Skin epidermis (tissue), 12 donors: ENCODE data around the gene TMOD1.
"Not testable (repeated sequence)": the region's sequence is repeated elsewhere in the genome, so short reads cannot be mapped to it uniquely, and the experiment has no call there.

Experiments
- H3K27ac ChIP-seq, 21 experiments: fragments of 200-600 bp; sonication (generic) in 11 of 21; one replicate each; pipeline ENCODE4 v1.5.0; 2020; ENCODE audit warnings: mild to moderate bottlenecking in 3 of 21, inconsistent platforms in 2 of 21, moderate library complexity in 2 of 21
- H3K4me3 ChIP-seq, 7 experiments: fragments of 200-600 bp; sonication (generic) in 2 of 7; one replicate each; pipeline ENCODE4 v1.5.0; 2020; ENCODE audit warnings: inconsistent platforms in 2 of 7, mild to moderate bottlenecking in 2 of 7, moderate library complexity in 1 of 7

Gene TMOD1

GRCh38 chr9:97577051-97577450 lies 75.6 kb downstream of the TMOD1 start:
- H3K4me3 ChIP-seq: no peak overlapping the region
- no peak overlapping the region for H3K27ac ChIP-seq

DNA sequence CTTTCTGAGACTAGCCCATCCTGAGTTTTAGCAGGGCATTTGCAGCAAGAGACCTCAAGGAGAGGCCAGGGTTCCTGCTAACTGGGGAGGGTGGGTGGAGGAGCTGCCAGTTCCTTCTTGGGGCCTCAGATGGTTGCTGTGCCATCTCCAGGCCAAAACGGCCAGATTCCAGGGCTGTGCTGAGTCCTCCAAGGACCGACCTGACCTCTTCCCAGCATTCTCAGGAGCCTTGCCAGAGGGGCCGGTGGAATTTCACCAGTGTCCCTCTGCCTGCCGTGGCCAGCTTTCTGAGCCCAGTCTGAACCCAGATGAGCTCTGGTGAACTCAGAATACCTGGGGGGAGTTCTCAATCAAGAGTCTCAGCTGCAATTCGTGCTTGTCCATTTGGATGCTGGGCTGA lies 77.4 kb downstream of the TMOD1 start:
- no peak overlapping the region for H3K4me3 ChIP-seq
- no peak overlapping the region for H3K27ac ChIP-seq

GRCh38 chr9:97579914-97580313 lies 78.4 kb downstream of the TMOD1 start:
- Histone ChIP-seq H3K27ac (no peak overlapping the region), H3K4me3 (no peak overlapping the region)

GRCh38 chr9:97581590-97581989 lies 80.1 kb downstream of the TMOD1 start:
- not testable (repeated sequence) for H3K4me3 ChIP-seq, H3K27ac ChIP-seq

- H3K4me3 ChIP-seq, H3K27ac ChIP-seq: not testable (repeated sequence)
Measured at GRCh38 chr9:97584778-97585177, 83.3 kb downstream of the TMOD1 start.

DNA sequence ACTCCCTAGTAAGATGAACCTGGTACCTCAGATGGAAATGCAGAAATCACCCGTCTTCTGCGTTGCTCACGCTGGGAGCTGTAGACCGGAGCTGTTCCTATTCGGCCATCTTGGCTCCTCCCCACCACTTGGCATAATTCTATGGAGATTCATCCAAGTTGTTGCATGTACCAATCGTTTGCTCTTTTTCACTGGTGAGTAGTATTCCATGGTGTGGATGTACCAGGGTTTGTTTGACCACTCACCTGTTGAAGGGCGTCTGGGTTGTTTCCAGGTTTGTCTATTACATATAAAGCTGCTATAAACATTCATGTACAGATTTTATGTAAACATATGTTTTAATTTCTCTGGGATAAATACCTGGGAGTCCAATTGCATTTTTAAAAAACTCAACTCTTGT lies 85.4 kb downstream of the TMOD1 start:
- H3K27ac ChIP-seq, H3K4me3 ChIP-seq: not testable (repeated sequence)

DNA sequence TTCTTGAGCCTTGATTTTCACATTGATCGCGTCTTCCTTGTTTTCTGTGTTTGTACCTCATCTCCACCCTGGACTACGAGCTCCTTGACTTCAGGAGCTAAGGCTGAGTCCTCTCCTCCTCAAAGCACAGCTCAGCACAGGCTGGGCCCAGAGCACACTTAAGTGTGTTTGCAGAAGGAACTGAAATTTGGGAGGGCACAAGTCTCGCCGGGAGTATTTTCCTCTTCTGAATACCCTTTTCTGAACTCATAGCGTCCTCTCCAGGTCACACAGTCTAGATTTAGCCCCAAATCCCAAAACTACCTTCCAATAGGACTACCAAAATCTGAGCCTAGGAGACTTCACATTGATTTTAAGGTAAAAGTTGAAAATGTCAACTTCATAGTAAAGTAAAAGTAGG lies 90.1 kb downstream of the TMOD1 start:
- Histone ChIP-seq H3K4me3 (no peak overlapping the region), H3K27ac (no peak overlapping the region)

DNA sequence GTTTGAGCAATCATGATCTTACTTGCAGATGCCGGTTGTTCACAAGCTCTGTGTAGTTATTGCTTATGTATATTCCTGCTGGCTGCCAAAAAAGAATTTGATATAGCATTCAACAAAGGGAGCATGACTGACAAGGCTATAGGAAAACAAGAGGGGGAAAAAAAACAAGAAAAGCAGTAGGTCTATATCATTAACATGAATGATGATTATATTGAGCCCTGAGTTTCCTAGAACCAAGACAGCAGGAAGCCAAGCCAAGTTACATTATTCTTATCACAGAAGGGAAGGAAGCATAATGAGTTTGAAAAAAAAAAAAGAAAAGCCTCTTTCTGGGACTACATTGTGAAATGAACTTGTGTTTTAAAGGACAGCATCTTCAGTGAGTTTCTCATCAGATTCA lies 90.7 kb downstream of the TMOD1 start:
- no peak overlapping the region for H3K4me3 ChIP-seq
- H3K27ac ChIP-seq: no peak overlapping the region

- H3K4me3 ChIP-seq: no peak overlapping the region
- no peak overlapping the region for H3K27ac ChIP-seq
Measured at GRCh38 chr9:97593960-97594359, 92.5 kb downstream of the TMOD1 start.

GRCh38 chr9:97594381-97594921 lies 93.0 kb downstream of the TMOD1 start:
- Histone ChIP-seq H3K4me3 (no peak overlapping the region), H3K27ac (no peak overlapping the region)

DNA sequence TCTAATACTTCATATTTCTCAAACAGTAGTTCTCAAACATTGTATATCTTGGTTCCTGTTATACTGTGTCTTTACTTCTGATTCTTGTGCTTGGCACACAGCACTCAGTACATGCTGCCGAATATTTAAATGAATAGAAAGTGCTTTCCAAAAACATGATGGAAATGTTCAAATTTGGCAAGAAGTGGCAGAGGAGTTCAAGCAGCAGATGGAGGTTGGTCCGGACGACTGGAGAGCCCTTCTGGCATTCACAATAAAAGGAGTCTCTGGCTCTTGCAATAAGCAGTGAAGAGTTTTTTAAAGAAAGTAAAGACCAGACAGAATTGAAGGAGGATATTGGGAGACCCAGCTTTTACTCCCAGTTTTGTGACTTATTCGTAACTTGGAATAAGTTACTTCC lies 95.4 kb downstream of the TMOD1 start:
- H3K27ac ChIP-seq: no peak overlapping the region
- no peak overlapping the region for H3K4me3 ChIP-seq

GRCh38 chr9:97598461-97599288 lies 97.2 kb downstream of the TMOD1 start:
- Histone ChIP-seq H3K4me3 (no peak overlapping the region), H3K27ac (no peak overlapping the region)

DNA sequence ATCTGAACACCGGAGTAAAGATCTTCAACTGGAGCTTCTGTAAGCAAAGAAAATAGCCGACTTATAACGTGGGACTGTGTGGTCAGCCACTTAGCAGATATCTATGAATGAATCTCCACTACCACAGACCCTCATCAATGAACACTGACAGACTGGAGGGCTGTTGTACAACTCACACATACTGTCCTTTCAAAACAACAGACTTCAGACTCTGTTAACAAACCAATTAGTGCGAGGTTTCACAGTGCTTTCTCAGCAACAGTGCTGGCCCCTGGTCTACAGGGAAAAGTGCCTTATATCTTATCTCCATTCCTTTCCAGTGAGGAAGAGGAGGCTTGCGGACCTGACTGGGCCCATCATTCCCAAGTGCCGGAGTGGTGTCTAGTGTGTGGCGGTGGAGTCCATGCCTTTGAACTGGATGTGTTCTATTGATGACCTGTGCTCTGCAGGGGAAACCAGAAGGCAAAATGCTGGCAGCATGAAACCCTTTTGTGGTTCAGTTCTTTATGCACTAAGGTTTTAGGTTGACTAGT lies 97.9 kb downstream of the TMOD1 start:
- Histone ChIP-seq H3K27ac (no peak overlapping the region), H3K4me3 (no peak overlapping the region)

DNA sequence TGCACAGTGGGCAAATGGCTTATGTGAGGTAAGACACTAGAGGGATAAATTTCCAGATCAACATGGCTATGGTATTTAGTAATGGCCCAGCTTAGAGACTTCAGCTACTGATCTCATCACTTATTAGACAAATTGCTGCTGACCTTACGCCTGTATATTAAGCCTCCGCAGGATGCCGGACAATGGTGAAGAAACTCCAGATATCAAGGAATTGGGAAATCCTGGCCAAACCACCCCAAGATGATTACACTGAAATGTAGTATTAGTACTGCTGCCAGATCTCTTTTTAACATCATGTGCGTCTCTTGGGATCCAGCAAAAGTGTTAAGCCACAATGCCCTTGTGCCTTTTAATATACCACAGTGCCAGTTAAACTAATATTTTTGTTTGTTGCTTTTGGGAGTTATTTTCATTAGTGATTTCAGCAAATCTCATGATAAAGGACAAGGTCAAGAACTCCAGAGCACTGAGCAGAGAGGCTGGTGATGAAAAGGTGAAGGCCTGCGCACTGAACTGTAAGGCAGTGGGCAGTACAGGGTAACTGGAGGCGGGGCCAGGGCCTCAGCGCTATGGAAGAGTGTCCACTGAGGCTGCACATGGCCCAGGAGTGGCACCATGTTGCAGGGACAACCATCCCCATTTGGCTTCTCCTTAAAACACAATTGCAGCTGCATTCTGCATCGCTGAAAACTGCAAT lies 99.2 kb downstream of the TMOD1 start:
- H3K4me3 ChIP-seq: no peak overlapping the region
- H3K27ac ChIP-seq: no peak overlapping the region

DNA sequence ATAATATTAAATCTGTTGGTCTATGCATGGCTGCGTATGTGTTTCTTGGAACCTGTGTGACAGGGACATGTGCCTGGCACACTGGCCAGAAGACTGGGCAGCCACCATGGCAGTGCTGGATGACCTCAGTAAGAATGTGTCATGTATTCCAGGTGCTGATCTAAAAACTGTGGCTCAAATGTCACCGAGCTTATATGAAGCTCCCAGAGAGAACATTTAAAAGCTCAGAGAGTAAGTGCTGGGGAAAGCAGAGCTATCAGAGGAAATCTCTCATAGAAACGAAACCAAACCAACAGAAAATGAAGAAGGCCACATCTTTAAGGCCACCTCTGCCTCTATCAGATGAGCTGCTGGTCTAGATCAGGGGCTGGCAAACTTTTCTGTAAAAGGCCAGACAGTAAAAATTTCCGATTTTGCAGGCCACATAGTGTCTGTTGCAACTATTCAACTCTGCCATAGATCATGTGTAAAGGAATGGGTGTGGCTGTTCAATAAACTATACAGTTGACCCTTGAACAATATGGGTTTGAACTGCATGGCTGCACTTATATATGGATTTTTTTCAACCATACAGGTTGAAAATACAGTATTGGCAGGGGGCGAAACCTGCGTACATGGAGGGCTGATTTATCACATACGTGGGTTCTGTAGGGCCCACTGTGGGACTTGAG lies 99.9 kb downstream of the TMOD1 start:
- H3K4me3 ChIP-seq: no peak overlapping the region
- H3K27ac ChIP-seq: no peak overlapping the region

GRCh38 chr9:97602430-97602829 lies 101.0 kb downstream of the TMOD1 start:
- Histone ChIP-seq H3K4me3 (no peak overlapping the region), H3K27ac (no peak overlapping the region)

- H3K4me3 ChIP-seq: no peak overlapping the region
- no peak overlapping the region for H3K27ac ChIP-seq
Measured at GRCh38 chr9:97604901-97605645, 103.6 kb downstream of the TMOD1 start.

GRCh38 chr9:97615439-97616072 lies 114.1 kb downstream of the TMOD1 start:
- peak overlapping the region in 1 of 21 experiments; percentile 28 for H3K27ac ChIP-seq
- H3K4me3 ChIP-seq: no peak overlapping the region

DNA sequence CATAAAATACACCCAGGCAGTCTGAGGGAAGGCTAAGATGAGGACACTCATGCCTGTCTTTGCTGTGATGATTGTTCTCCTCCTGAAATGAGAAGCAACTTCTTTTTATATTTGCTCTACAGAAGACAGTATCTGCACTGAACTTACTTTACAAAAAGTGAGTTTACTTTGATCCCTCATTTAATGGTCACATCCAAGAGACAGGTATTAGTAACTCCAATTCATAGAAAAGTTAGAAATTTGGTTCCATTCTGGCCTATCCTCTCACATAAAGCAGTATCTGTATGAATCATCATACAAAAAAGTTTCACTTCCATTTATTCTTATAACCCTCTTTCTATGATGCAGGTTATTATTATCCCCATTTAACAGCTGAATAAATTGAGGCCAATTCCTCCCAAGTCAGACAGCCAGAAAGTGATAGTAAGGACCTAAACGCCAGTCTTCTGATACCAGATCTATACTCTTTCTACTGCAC lies 116.5 kb downstream of the TMOD1 start:
- H3K4me3 ChIP-seq: no peak overlapping the region
- H3K27ac ChIP-seq: no peak overlapping the region
